ENCODE measurements around the gene NME9. TPM values are rescaled to one million over a fixed set of nuclear protein-coding genes. Genes with fewer than 3 reads are reported as not detected.

Gene NME9
- total RNA-seq, 2 donors from 2014 or later = 0.40 to 1.3 TPM

GRCh38 chr3:138308783-138309182 is 20.9 kb downstream of the NME9 start:
- Mint-ChIP-seq H3K4me3 (no peak overlapping the region), H3K4me1 (no peaks in the 10 kb centered on the region), H3K9me3 (peaks cover 23% of the 10 kb centered on the region), H3K36me3 (ENCODE audit: low read depth) (peaks cover 2% of the 10 kb centered on the region), H3K27me3 (ENCODE audit: insufficient read depth) (peaks cover 24% of the 10 kb centered on the region), H3K27ac (no peak overlapping the region)
- H3K9me3 ChIP-seq (ENCODE audit: control insufficient read depth, low read length) = peaks cover 23% of the 10 kb centered on the region
- H3K4me3 ChIP-seq (ENCODE audit: low read length) = no peak overlapping the region
- H3K36me3 ChIP-seq (ENCODE audit: control insufficient read depth, insufficient read depth, low read length) = no peaks in the 10 kb centered on the region
- H3K27ac ChIP-seq (ENCODE audit: low read depth, low read length) = no peak overlapping the region
- no peak for TF ChIP-seq CTCF (conservative IDR thresholded peaks at IDR 0.05)
- H3K4me1 ChIP-seq (ENCODE audit: control insufficient read depth, insufficient read depth, low read length) = no peaks in the 10 kb centered on the region
- H3K9ac ChIP-seq (ENCODE audit: extremely low read depth, low read length, poor library complexity, severe bottlenecking) = no peak overlapping the region
- no peak for DNase-seq
- H3K27me3 ChIP-seq (ENCODE audit: control insufficient read depth, insufficient read depth, low read length, poor library complexity, severe bottlenecking) = peaks cover 12% of the 10 kb centered on the region

- H3K9ac ChIP-seq (ENCODE audit: extremely low read depth, low read length, poor library complexity, severe bottlenecking) = no peak overlapping the region
- H3K4me1 Mint-ChIP-seq = no peaks in the 10 kb centered on the region
- WGBS, 2 experiments (ENCODE audit: insufficient coverage in 1 of 2, insufficient read length in 1 of 2) = 85 to 87% methylated on average over 5 of the region's 5 CpGs
- H3K4me3 Mint-ChIP-seq = no peak overlapping the region
- no peaks in the 10 kb centered on the region for H3K4me1 ChIP-seq (ENCODE audit: control insufficient read depth, insufficient read depth, low read length)
- DNase-seq = no peak
- H3K9me3 ChIP-seq (ENCODE audit: control insufficient read depth, low read length) = peaks cover 23% of the 10 kb centered on the region
- no peak overlapping the region for H3K4me3 ChIP-seq (ENCODE audit: low read length)
- H3K27ac ChIP-seq (ENCODE audit: low read depth, low read length) = no peak overlapping the region
- TF ChIP-seq CTCF (conservative IDR thresholded peaks at IDR 0.05) = no peak
- peaks cover 2% of the 10 kb centered on the region for H3K36me3 Mint-ChIP-seq (ENCODE audit: low read depth)
- no peaks in the 10 kb centered on the region for H3K36me3 ChIP-seq (ENCODE audit: control insufficient read depth, insufficient read depth, low read length)
- H3K9me3 Mint-ChIP-seq = peaks cover 23% of the 10 kb centered on the region
- peaks cover 24% of the 10 kb centered on the region for H3K27me3 Mint-ChIP-seq (ENCODE audit: insufficient read depth)
- no peak overlapping the region for H3K27ac Mint-ChIP-seq
- H3K27me3 ChIP-seq (ENCODE audit: control insufficient read depth, insufficient read depth, low read length, poor library complexity, severe bottlenecking) = peaks cover 12% of the 10 kb centered on the region
Observed at GRCh38 chr3:138307899-138308298, 21.8 kb downstream of the NME9 start.

GRCh38 chr3:138303474-138303873 is 26.2 kb downstream of the NME9 start:
- Histone ChIP-seq H3K9me3 (ENCODE audit: control insufficient read depth, low read length) (peaks cover 4% of the 10 kb centered on the region), H3K27me3 (ENCODE audit: control insufficient read depth, insufficient read depth, low read length, poor library complexity, severe bottlenecking) (no peaks in the 10 kb centered on the region), H3K36me3 (ENCODE audit: control insufficient read depth, insufficient read depth, low read length) (peaks cover 3% of the 10 kb centered on the region), H3K27ac (ENCODE audit: low read depth, low read length) (no peak overlapping the region), H3K4me3 (ENCODE audit: low read length) (no peak overlapping the region), H3K9ac (ENCODE audit: extremely low read depth, low read length, poor library complexity, severe bottlenecking) (no peak overlapping the region), H3K4me1 (ENCODE audit: control insufficient read depth, insufficient read depth, low read length) (no peaks in the 10 kb centered on the region)
- H3K4me3 Mint-ChIP-seq = no peak overlapping the region
- peaks cover 5% of the 10 kb centered on the region for H3K27me3 Mint-ChIP-seq (ENCODE audit: insufficient read depth)
- TF ChIP-seq CTCF (conservative IDR thresholded peaks at IDR 0.05) = no peak
- peaks cover 10% of the 10 kb centered on the region for H3K9me3 Mint-ChIP-seq
- H3K36me3 Mint-ChIP-seq (ENCODE audit: low read depth) = peaks cover 11% of the 10 kb centered on the region
- WGBS, 2 experiments (ENCODE audit: insufficient coverage in 1 of 2, insufficient read length in 1 of 2) = 90 to 94% methylated on average over 6 of the region's 6 CpGs
- DNase-seq = no peak
- H3K4me1 Mint-ChIP-seq = no peaks in the 10 kb centered on the region
- no peak overlapping the region for H3K27ac Mint-ChIP-seq

All from endodermal cell (in vitro differentiated cells).